Measurements from ENCODE around the gene AQP5.

Gene AQP5

GRCh38 chr12:49929581-49929980 is 32.1 kb upstream of the AQP5 start:
- TF ChIP-seq, protein P1, sequence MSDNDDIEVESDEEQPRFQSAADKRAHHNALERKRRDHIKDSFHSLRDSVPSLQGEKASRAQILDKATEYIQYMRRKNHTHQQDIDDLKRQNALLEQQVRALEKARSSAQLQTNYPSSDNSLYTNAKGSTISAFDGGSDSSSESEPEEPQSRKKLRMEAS (IDR thresholded peaks at IDR 0.05; ENCODE audit: low read depth, low read length) = no peak
- TF ChIP-seq, protein P2, sequence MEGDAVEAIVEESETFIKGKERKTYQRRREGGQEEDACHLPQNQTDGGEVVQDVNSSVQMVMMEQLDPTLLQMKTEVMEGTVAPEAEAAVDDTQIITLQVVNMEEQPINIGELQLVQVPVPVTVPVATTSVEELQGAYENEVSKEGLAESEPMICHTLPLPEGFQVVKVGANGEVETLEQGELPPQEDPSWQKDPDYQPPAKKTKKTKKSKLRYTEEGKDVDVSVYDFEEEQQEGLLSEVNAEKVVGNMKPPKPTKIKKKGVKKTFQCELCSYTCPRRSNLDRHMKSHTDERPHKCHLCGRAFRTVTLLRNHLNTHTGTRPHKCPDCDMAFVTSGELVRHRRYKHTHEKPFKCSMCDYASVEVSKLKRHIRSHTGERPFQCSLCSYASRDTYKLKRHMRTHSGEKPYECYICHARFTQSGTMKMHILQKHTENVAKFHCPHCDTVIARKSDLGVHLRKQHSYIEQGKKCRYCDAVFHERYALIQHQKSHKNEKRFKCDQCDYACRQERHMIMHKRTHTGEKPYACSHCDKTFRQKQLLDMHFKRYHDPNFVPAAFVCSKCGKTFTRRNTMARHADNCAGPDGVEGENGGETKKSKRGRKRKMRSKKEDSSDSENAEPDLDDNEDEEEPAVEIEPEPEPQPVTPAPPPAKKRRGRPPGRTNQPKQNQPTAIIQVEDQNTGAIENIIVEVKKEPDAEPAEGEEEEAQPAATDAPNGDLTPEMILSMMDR (IDR thresholded peaks at IDR 0.05; ENCODE audit: low read depth, low read length) = no peak
- TF ChIP-seq MYC (IDR thresholded peaks at IDR 0.05; ENCODE audit: low read depth, low read length) (no peak), POLR2A (IDR thresholded peaks at IDR 0.05; ENCODE audit: extremely low read depth, insufficient read length) (no peak)
- H3K4me3 ChIP-seq (ENCODE audit: low read depth, low read length) = no peak overlapping the region
- DNase-seq (ENCODE audit: low read depth) = no peak

DNA sequence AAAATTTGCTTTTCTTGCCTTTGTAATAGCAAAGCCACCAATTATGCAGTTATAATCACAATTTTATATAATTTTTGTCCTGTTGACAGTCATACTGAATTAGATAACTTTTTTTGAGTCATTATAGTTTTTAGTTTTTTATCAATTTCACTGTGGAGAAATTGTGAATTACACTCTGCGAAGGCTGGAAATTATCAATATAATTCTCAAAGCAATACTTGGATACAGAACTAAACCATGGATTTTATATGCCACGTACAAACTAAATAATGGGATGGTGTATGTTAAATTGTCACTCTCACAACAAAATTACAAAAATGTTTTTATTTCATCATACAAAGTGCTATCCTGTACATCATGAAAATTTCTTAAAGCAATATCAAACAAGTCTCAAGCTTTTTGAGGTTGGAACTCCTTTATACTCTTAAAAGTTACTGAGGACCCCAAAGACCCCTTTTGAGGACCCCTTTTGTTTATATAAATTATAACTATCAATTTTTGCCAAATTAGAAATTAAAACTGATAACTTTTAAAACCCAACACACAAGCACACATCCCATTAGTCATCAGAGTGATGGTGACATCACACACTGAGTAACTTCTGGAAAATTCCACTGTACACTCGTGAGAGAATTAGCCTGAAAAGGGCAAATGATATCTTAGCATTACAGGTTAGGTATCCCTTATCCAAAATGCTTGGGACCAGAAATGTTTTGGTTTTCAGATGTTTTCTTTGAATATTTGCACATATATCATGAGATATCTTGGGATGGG is 31.0 kb upstream of the AQP5 start:
- DNase-seq (ENCODE audit: low read depth) = no peak
- no peak overlapping the region for H3K4me3 ChIP-seq (ENCODE audit: low read depth, low read length)
- TF ChIP-seq POLR2A (IDR thresholded peaks at IDR 0.05; ENCODE audit: extremely low read depth, insufficient read length) (no peak), MYC (IDR thresholded peaks at IDR 0.05; ENCODE audit: low read depth, low read length) (no peak)
- TF ChIP-seq, protein P2 (IDR thresholded peaks at IDR 0.05; ENCODE audit: low read depth, low read length) = no peak
- TF ChIP-seq, protein P1 (IDR thresholded peaks at IDR 0.05; ENCODE audit: low read depth, low read length) = no peak

DNA sequence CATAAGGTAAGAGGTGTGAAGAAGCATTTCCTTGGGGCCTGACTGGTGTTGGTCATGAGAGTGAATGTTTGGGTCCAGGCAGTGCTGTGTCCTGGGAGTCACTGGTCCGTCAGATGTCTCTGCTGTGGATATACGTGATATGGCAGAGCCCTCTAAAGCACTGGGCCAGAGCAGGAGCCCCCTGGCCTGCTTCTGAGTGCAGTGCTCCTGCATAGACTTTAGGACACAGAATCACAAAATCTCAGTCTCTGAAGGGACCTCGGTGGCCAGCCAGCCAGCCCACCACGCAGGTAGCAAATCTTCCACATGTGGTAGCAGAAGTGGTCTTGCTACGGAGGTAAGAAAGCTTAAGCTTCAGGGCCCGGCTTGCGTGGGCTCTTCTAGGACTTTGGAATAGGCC is 29.6 kb upstream of the AQP5 start:
- H3K4me3 ChIP-seq (ENCODE audit: low read depth, low read length) = no peak overlapping the region
- no peak for DNase-seq (ENCODE audit: low read depth)
- TF ChIP-seq, protein P1 (IDR thresholded peaks at IDR 0.05; ENCODE audit: low read depth, low read length) = no peak
- TF ChIP-seq POLR2A (IDR thresholded peaks at IDR 0.05; ENCODE audit: extremely low read depth, insufficient read length) = no peak
- TF ChIP-seq, protein P2 (IDR thresholded peaks at IDR 0.05; ENCODE audit: low read depth, low read length) = no peak
- TF ChIP-seq MYC (IDR thresholded peaks at IDR 0.05; ENCODE audit: low read depth, low read length) = no peak

- DNase-seq (ENCODE audit: low read depth) = no peak
- TF ChIP-seq, protein P1 (IDR thresholded peaks at IDR 0.05; ENCODE audit: low read depth, low read length) = no peak
- TF ChIP-seq MYC (IDR thresholded peaks at IDR 0.05; ENCODE audit: low read depth, low read length) (no peak), POLR2A (IDR thresholded peaks at IDR 0.05; ENCODE audit: extremely low read depth, insufficient read length) (no peak)
- TF ChIP-seq, protein P2 (IDR thresholded peaks at IDR 0.05; ENCODE audit: low read depth, low read length) = no peak
- no peak overlapping the region for H3K4me3 ChIP-seq (ENCODE audit: low read depth, low read length)
Measured at GRCh38 chr12:49932533-49933130, 29.0 kb upstream of the AQP5 start.

GRCh38 chr12:49933796-49934195 is 27.9 kb upstream of the AQP5 start:
- TF ChIP-seq, protein P1 (IDR thresholded peaks at IDR 0.05; ENCODE audit: low read depth, low read length) = no peak
- TF ChIP-seq, protein P2 (IDR thresholded peaks at IDR 0.05; ENCODE audit: low read depth, low read length) = no peak
- no peak for TF ChIP-seq MYC (IDR thresholded peaks at IDR 0.05; ENCODE audit: low read depth, low read length)
- TF ChIP-seq POLR2A (IDR thresholded peaks at IDR 0.05; ENCODE audit: extremely low read depth, insufficient read length) = no peak
- no peak overlapping the region for H3K4me3 ChIP-seq (ENCODE audit: low read depth, low read length)
- no peak for DNase-seq (ENCODE audit: low read depth)
